Posterior vena cava (tissue), 2 donors: ENCODE results near the gene TFEB. TPM values are rescaled to one million over a fixed set of nuclear protein-coding genes. Genes with fewer than 3 reads are reported as not detected.
"Not testable (repeated sequence)": the region's sequence is repeated elsewhere in the genome, so short reads cannot be mapped to it uniquely, and the experiment has no call there.

Source experiments
- DNase-seq: peaks from one replicate; pipeline ENCODE4 v3.0.0-alpha.2; 2020; ENCODE audit warnings: low spot score
- intact Hi-C, 2 donors: fragments of 100-400 bp; cut with DNase I; formaldehyde crosslinking; loops; one replicate each; pipeline versions ENCODE4 v1.14.1 to v1.14.2; 2022 to 2023
- total RNA-seq, 2 donors: library from RNA; stranded (reverse); fragmentation: NEBNext Ultra II Directional; extraction: Animal tissue kit (Norgen Biotek cat#: 25700); gene quantifications; one replicate each; pipeline ENCODE4 v1.2.1, GENCODE V29; 2021
- donor health status: DM: yes; HTN: yes; CAD: no.
- donor health status: DM: yes; HTN: yes; CAD: no.

Gene TFEB
- total RNA-seq, 2 donors from 2014 or later = 15.1 to 20.6 TPM

DNA sequence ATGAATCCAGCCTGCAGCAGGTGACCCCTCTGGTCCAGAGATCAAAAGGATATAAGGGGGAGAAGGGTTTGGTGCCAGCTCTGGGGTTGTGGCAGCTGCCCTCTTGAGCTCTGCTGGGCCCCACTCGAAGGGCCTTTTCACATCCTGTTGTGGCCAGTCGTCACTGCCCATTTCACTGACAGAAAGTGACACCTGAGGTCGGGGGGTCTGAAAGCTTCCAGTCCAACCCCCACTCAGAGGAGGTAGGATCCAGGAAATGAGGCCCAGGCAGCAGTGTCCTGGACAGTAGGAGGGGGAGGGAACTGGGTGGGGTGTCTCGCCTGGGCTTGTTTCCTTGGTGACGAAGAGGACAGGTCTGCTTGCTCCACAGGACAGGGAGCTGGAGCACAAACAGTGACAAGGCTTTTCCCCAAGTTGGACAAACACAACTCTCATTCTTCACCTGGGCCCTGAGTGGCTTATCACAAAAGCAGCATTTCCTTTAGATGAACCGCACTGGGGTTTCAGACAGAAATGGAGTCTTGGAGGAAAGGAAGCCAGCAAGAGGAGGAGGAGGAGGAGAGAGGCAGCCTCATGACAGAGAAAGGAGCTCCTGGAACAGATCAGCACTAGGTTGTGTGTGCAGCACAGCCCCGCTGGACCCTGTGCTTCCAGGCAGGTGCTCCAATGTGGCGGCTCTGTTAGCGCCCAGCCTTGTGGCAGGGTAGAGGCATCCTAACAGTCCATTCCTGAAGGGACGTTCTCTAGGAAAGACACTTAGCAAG lies 33.3 kb upstream of the TFEB start:
- intact Hi-C loops = no loop called here
- peak; percentile 32 for DNase-seq

DNA sequence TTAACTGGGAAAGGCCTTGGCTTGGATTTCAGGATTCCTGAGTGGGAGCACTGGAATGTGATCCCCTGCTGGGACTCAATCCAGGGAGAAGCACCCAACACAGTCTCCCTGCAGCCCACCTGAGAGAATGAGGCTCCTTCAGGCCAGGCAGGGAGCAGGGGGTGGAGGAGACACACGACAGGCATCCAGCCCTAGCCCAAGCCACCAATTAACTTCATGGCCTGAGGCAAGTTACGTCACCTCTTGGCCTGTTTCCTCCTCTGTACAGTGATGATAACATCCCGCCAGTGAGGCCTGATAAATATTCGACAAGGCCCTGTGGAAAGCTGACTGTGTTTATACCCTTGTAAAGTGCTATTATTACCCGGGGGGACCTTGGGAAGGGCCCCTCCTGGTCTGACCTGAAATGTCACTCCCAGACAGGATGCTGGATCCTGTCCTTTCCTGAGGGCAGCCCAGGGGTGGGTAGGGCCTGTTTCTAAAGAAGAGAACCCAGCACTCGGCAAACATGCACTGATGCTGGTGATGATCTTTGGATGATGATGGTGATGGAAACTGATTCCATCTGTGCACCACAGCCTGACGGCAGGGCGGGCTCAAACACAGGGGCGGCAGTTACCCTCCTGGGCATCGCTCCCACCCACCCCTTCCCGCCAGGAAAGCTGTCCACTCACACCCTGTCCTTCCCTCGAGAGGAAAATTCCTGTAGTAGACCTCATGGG lies 31.9 kb upstream of the TFEB start:
- DNase-seq = peak; percentile 56
- intact Hi-C loops = no loop called here

DNA sequence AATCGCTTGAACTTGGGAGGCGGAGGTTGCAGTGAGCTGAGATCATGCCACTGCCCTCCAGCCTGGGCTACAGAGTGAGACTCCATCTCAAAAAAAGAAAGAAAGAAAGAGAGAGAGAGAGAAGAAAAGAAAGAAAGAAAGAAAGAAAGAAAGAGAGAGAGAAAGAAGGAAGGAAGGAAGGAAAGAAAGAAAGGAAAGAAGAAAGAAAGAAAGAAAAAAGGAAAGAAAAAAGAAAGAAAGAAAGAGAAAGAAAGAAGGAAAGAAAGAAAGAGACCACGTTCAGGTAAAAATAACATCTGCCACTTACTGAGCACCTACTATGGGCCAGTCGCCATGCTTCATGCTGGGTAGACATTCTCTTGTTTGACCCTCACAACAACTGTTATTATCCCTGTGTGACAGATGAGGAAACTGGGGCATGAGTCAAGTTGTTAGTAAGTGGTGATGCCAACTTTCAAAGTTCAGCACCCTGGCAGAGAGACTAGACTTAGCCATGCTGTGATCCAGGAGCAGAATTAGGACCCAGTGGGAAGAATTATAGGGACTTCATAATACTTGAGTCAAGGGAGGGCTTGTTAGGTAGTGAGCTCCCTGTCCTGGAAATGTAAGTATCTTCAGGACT lies 30.7 kb upstream of the TFEB start:
- intact Hi-C loops, DNase-seq: not testable (repeated sequence)

DNA sequence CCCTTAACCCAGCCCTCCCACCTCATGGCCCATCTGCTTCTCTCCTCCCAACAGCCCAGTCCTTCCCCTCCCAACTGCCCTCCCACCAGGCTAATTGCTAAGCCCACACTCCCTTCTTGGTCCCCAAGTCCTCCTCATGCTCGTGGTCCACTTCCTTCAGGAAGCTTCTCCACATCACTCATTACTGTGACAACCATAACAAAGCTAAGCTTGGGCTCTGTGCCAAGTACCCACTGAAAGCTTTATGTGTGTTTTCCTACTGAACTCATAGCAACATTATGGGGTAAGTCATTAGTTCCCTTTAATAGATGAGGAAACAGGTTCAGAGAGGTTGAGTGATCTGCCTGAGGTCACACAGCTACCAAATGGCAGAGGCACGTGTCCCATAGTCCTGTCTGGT lies 28.1 kb upstream of the TFEB start:
- intact Hi-C loops = no loop called here
- DNase-seq = no peak

DNA sequence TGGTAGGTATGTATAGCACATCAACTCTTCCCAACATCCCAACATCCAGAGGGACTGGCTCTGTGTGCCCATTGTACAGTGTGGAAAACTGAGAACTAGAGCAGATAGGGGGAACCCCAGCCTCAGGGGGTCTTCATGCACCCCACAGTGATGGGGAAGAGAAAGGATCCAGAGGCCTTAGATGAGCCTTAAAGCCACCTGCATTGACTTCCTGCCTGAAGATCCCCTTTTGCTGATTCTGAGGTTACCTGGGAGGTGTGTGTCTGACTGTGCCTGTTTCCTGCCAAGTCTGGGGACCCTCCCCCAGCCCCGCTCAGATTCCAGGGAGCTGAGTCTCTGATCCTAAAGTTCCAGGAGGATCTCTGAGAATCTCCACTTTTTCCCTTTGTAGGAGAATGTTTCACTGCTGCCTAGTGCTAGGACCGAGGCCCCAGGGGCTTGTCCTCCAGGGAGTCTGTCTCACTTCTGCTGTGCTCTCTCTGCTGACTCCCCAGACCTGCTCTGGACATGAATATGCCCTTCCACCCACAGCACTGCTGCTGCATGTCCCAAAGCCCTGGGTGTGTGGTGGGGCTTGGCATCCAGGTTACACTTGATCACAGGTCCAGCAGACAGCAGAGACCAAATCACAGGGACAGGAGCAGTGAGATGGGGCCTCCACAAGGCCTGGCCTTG lies 24.6 kb upstream of the TFEB start:
- intact Hi-C loops = no loop called here
- DNase-seq = no peak

DNA sequence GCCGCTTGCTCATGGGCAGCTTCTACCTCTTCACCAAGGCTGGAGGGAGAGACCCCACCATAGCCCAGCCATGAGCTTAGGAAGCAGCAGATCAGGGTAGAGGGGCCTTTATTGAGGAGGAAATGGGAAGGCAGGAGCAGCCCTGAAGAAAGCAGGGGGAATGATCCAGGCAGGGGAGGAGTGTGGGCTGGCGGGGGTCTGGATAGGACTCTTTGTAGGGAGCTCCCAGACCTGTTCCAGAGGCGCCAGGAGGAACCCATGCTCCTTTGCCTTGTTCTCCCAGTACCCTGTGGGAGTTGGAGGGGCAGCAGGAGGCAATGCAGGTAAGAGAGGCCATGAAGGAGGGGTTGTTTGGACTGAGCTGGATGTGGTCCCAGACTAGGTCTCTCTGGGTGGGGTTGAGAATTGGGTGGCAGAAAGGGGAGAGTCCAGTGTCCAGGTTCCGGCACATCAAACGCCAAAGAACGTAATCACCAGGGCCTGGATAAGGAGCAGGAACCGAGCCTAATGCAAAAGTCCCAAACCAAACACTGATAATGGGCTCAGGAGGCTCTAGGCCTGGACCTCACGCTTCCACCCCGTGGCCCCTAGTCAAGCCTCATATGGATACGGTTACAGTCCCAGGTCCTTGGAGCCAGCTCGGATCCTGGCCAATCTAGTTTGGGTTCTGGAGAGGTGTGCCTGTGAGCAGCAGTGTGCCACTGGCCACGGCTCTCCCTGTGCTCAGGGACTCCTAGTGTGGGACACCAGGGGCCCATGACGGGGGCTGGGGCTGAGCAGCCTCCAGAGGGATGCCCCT lies 23.9 kb upstream of the TFEB start:
- DNase-seq = no peak
- intact Hi-C loops = no loop called here

DNA sequence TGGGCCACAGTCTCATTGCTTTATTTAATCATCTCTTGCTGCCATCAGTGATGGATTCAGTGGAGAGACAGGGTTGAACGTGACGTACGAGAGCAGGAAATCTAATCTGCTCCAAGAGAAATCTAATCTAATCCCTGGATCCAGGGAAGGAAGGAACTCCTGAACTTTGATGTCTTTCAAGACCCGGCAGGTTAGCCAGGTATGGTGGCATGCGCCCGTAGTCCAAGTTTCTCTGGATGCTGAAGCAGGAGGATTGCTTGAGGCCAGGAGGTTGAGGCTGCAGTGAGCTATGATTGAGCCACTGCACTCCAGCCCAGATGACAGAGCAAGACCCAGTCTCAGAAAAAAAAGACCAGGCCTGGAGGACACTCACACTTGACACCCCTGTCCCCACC lies 23.2 kb upstream of the TFEB start:
- intact Hi-C loops = no loop called here

DNA sequence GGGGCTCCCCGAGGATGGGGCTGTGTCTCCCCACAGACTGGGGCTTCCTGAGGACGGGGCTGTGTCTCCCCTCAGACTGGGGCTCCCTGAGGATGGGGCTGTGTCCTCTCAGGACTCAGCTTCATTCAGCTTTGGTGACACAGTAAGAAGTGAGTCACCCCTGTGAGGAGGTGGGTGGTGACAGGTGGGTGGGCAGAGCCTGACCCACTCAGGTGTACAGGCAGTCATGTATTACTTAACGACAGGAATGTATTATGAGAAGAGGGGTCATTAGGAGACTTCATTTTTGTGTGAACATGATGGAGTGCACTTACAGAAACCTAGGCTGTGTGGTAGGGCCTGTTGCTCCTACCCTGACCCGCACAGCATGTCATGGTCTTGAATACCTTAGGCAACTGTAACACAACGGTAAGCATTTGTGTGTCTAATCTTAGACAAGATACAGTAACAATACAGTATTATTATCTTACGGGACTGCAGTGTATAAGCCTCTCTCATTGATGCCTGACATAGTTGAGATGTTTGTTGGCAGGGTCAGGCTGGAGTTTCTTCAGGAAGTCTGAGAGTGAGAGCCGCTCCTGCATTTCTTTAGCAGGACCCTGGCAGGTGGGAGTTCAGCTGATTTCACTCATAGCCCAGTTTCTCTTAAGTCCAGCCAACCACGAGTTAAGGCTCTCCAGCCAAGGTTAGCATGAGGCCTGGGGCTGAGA lies 22.7 kb upstream of the TFEB start:
- DNase-seq = no peak
- intact Hi-C loops = no loop called here

More for the DNA sequence above, 23.2 kb upstream of the TFEB start:
- DNase-seq = no peak

DNA sequence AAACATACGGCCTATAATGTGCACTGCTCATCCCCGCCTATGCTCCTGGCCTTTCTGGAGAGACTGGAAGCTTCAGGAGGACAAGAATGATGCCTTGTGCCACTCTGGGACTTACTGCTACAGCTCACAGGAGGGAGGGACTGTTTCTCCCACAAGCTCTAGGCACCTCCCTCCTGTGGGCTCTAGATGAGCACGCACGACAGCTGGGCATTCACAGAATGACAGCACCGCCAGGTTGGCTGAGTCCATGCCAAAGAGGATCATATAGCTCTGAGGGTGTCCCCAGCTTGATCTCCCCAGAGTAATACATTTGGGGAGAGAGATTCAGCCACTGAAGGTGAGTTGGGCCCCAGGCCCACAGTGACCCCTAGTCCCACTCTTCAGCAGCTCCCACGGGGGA lies 21.9 kb upstream of the TFEB start:
- intact Hi-C loops = no loop called here
- DNase-seq = no peak

DNA sequence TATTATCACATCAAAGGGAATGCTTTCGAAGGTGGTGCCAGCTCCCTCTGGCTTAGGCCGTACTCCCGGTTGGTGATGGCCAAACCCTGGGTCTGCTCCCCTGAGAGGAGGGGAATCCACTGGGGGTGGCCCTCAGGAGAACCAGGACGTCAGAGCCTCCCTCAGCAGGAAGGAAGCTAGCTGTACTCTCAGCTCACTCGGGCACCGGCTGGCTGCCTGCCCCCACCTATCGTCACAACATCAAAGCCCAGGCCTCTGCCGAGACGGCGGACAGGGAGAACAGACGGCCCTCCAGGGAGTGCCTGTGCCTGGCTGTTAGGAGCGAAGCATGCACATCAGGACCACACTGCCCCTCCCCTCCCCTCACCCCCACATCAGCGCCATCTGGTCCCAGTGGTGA lies 20.9 kb upstream of the TFEB start:
- DNase-seq = no peak
- intact Hi-C loops = no loop called here

DNA sequence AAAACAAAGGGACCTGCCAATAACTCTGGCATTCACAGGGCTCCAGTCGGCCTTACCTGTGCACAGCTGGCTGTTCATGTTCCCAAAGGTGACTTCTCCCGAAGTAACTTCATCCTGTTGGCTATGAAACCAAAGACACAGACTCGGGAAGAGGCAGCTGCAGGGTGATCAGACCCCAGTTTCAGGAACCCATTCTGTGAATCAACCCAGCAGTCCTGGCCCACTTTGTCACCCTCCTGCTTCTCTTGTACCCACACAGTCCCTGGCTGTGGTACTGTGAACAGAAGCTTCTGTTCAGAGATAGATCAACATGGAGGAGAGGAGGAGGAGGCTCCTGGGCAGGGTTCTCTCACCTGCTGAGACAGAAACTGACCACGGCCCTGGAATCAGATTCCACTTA lies 20.5 kb upstream of the TFEB start:
- intact Hi-C loops = no loop called here
- DNase-seq = no peak

DNA sequence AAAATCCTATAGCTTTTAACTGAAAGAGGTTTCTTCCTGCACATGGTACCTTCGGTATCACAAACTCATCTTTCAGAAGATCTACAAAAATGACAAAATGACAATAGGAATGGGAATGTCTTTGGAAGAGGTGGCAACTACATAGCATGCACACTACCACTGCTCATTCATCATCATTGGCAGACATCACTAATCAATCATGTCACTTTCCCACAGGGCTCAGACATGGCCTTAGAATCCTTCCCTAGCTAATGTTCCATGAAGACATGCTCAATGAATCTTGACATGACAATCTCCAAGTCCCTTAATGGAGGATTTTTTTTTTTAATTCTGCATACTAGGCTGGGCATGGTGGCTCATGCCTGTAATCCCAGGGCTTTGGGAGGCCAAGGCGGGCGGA lies 15.0 kb upstream of the TFEB start:
- no peak for DNase-seq
- intact Hi-C loops = no loop called here

DNA sequence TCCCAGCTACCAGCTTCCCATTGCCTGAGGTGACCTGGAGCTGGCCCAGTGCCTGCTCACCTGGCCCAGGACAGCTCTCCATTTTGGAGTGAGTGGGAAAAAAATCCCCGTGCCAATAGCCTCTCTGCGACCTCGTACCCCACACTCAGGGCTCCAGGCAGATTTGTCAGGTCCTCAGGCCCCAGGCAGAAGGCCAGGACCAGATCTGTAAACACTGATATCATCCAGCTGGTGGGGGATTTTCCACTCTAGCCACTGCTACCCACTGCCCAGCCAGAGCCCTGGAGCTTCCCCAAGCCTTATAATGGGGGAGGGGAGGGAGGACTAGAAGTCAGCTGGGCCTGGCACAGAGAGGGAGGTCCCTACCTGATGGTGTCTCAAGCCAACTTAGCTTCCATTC lies 13.1 kb upstream of the TFEB start:
- intact Hi-C loops = no loop called here
- no peak for DNase-seq

DNA sequence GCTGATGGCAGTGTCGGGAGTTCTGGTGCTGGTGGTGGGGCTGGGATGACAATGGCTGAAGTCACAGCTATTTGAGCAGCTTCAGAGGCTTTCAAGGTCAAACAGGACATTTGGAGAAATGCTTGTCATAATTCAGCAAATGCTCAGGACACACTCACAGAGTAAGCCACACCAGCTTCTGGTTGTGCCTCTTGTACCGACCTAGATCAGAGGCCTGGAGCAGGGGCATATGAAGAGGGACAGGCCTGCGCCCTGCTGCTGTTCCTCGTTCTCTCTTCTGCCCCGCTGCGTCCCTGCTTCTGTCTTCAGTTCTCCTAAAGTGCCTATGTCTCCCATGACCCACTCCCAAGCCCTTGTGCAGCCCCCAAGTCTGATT lies 12.7 kb upstream of the TFEB start:
- intact Hi-C loops = no loop called here
- DNase-seq = no peak

DNA sequence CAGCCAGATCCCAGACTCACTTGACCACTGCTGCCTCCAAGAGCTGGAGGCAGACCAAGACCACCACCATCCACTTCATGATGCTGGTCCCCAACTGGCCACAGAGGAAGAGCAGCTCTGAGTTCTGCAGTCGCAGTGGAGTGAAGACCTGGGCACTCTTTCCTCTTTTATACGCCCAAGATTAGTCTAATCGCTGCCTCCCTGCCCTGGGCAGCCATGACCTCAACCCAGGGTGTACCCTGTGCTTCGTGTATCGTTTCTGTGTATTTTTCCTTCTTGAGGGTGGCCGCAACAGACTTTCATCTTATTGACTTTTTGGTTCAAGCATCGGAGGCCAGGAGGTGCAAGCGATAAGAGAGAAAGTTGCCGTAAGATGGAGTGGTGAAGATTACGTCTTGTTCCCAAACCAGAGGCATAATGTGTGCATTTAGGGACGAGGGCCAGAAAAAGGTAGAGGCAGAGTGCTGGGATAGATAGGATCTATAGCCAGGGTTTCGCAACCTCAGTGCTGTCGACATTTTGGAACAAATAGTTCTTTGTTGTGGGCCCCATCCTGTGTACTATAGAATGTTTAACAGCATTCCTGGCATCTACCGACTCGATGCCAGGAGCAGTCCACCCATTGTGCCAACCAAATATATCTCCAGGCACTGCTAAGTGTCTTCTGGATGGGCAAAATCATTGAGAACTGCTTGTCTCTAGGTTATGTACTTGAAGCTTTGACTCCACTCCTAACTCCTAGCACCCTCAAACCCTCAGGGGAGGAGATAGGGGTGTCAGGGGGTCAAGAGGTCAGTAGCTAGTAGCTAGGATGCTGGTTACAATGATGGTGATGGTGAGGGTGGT lies 12.1 kb upstream of the TFEB start, which contains the start of gene PGC:
Gene PGC, minus strand, starts transcription at position 142 of the 846 bp plus-strand sequence. Its CDS starts 63 bp downstream, at position 79.
- DNase-seq = no peak
- intact Hi-C loops = no loop called here

DNA sequence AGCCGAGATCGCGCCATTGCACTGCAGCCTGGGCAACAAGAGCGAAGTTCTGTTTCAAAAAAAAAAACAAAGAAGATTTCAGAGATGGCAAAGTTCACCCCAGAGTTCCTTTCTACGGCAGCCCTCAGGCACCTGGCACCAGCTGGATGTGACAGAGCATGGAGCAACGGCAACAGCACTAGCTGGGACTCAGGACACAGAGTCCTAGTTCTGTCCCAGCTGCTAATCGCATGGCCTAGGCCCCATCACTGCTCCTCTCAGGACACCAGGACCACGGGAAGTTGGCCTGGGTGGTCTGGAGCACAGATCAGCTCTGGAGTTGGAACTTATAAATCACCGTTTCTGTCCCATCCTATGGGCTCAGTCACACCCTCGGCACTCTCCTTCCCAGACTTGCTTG lies 10.7 kb upstream of the TFEB start:
- no peak for DNase-seq
- intact Hi-C loops = no loop called here

DNA sequence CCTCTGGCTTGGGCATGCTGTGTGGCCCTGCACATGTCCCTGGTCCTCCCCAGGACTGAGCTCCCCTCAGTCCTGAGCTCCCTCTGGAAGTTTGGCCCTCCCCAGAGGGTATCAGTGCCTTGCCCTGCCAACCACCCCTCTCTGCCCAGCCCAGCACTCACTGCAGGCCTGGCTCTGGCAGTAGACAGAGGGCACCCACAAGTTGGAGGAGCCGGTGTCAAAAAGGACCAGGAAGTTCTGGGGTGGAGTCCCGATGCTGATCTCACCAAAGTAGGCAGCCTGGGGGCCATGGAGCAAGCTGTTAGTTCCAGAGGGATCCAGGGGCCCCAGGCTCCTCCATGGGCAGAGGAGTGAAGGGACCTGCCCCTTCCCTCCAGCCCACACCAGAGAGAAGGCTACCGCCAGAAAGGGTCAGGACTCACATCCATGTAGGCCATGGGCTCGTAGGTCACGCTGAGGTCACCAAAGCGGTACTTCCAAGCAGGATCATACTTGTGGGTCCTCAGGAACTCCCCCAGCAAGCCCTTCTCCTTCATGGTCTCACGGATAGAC lies 8.9 kb upstream of the TFEB start:
- no peak for DNase-seq
- intact Hi-C loops = no loop called here
